ENCODE measurements around the gene NUDT16.

NUDT16 gene

GRCh38 chr3:131432441-131432840 is 50.9 kb downstream of the NUDT16 start:
- no peaks in the 10 kb centered on the region for H3K9me3 ChIP-seq (ENCODE audit: control insufficient read depth, insufficient read depth, low read depth, low read length)
- ChIA-PET CTCF (no interaction called here), POLR2A (no interaction called here)
- TF ChIP-seq, protein P1, sequence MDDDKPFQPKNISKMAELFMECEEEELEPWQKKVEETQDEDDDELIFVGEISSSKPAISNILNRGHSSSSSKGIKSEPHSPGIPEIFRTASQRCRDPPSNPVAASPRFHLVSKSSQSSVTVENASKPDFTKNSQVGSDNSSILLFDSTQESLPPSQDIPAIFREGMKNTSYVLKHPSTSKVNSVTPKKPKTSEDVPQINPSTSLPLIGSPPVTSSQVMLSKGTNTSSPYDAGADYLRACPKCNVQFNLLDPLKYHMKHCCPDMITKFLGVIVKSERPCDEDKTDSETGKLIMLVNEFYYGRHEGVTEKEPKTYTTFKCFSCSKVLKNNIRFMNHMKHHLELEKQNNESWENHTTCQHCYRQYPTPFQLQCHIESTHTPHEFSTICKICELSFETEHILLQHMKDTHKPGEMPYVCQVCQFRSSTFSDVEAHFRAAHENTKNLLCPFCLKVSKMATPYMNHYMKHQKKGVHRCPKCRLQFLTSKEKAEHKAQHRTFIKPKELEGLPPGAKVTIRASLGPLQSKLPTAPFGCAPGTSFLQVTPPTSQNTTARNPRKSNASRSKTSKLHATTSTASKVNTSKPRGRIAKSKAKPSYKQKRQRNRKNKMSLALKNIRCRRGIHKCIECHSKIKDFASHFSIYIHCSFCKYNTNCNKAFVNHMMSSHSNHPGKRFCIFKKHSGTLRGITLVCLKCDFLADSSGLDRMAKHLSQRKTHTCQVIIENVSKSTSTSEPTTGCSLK (tag by site-specific recombination; IDR thresholded peaks at IDR 0.05), result no peak
- TF ChIP-seq, protein P2, sequence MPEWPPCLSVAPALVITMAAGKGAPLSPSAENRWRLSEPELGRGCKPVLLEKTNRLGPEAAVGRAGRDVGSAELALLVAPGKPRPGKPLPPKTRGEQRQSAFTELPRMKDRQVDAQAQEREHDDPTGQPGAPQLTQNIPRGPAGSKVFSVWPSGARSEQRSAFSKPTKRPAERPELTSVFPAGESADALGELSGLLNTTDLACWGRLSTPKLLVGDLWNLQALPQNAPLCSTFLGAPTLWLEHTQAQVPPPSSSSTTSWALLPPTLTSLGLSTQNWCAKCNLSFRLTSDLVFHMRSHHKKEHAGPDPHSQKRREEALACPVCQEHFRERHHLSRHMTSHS (tag by site-specific recombination; IDR thresholded peaks at IDR 0.05), result no peak
- H3K4me1 ChIP-seq (ENCODE audit: control insufficient read depth, insufficient read depth, low read length), result no peaks in the 10 kb centered on the region
- no peaks in the 10 kb centered on the region for H3K36me3 ChIP-seq (ENCODE audit: control insufficient read depth in 2 of 2, insufficient read depth in 1 of 2, low read length in 2 of 2)
- H3K27ac ChIP-seq (ENCODE audit: extremely low read depth, low read depth, low read length), result no peak overlapping the region
- no peak overlapping the region for H3K4me3 ChIP-seq (ENCODE audit: low read depth, low read length)

- H3K36me3 ChIP-seq (ENCODE audit: control insufficient read depth in 2 of 2, insufficient read depth in 1 of 2, low read length in 2 of 2), result no peaks in the 10 kb centered on the region
- ChIA-PET POLR2A (no interaction called here), CTCF (no interaction called here)
- H3K27ac ChIP-seq (ENCODE audit: extremely low read depth, low read depth, low read length), result no peak overlapping the region
- H3K4me3 ChIP-seq (ENCODE audit: low read depth, low read length), result no peak overlapping the region
- no peaks in the 10 kb centered on the region for H3K9me3 ChIP-seq (ENCODE audit: control insufficient read depth, insufficient read depth, low read depth, low read length)
- TF ChIP-seq, protein P3, sequence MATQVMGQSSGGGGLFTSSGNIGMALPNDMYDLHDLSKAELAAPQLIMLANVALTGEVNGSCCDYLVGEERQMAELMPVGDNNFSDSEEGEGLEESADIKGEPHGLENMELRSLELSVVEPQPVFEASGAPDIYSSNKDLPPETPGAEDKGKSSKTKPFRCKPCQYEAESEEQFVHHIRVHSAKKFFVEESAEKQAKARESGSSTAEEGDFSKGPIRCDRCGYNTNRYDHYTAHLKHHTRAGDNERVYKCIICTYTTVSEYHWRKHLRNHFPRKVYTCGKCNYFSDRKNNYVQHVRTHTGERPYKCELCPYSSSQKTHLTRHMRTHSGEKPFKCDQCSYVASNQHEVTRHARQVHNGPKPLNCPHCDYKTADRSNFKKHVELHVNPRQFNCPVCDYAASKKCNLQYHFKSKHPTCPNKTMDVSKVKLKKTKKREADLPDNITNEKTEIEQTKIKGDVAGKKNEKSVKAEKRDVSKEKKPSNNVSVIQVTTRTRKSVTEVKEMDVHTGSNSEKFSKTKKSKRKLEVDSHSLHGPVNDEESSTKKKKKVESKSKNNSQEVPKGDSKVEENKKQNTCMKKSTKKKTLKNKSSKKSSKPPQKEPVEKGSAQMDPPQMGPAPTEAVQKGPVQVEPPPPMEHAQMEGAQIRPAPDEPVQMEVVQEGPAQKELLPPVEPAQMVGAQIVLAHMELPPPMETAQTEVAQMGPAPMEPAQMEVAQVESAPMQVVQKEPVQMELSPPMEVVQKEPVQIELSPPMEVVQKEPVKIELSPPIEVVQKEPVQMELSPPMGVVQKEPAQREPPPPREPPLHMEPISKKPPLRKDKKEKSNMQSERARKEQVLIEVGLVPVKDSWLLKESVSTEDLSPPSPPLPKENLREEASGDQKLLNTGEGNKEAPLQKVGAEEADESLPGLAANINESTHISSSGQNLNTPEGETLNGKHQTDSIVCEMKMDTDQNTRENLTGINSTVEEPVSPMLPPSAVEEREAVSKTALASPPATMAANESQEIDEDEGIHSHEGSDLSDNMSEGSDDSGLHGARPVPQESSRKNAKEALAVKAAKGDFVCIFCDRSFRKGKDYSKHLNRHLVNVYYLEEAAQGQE (tag by site-specific recombination; IDR thresholded peaks at IDR 0.05), result peak; percentile 70
- no peak for TF ChIP-seq HOXA7 (CRISPR knock-in tag; IDR thresholded peaks at IDR 0.05; ENCODE audit: borderline replicate concordance)
- TF ChIP-seq, protein P4, sequence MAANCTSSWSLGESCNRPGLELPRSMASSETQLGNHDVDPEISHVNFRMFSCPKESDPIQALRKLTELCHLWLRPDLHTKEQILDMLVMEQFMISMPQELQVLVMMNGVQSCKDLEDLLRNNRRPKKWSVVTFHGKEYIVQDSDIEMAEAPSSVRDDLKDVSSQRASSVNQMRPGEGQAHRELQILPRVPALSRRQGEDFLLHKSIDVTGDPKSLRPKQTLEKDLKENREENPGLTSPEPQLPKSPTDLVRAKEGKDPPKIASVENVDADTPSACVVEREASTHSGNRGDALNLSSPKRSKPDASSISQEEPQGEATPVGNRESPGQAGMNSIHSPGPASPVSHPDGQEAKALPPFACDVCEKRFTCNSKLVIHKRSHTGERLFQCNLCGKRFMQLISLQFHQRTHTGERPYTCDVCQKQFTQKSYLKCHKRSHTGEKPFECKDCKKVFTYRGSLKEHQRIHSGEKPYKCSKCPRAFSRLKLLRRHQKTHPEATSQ (tag by site-specific recombination; IDR thresholded peaks at IDR 0.05), result no peak
- H3K4me1 ChIP-seq (ENCODE audit: control insufficient read depth, insufficient read depth, low read length), result no peaks in the 10 kb centered on the region
Observed at GRCh38 chr3:131435000-131435399, 53.4 kb downstream of the NUDT16 start.
